Panc1 (cell line): ENCODE results near the gene TMCO1. TPM values are rescaled to one million over a fixed set of nuclear protein-coding genes. Genes with fewer than 3 reads are reported as not detected.

Experiments used
- ATAC-seq: fragments of 200-7000 bp; cut with Tn5 transposase; 2 replicates; pipeline ENCODE4 v1.9.1; 2020; ENCODE audit warnings: mild to moderate bottlenecking, moderate library complexity
- BruUV-seq: library from RNA; stranded (reverse); fragments of 400-500 nt; replicated peaks from 2 replicates; lab custom pipeline; 2021; lab: Mats Ljungman, UMichigan
- CTCF ChIA-PET: fragments of 300-600 bp; sonication (Branson Sonifier 250); formaldehyde crosslinking; loops from one replicate; lab custom pipeline; 2022; ENCODE audit warnings: antibody characterized with exemption; lab: Charles Lee
- POLR2A ChIA-PET: fragments of 300-600 bp; sonication (Branson Sonifier 250); formaldehyde crosslinking; loops from one replicate; lab custom pipeline; 2022; ENCODE audit warnings: antibody characterized with exemption; lab: Charles Lee
- DNase-seq: peaks from one replicate; pipeline ENCODE4 v3.0.0-alpha.2; 2010; ENCODE audit warnings: low read depth, low spot score
- H3K27ac ChIP-seq: 2 replicates; pipeline ENCODE4 v1.5.1; 2011; ENCODE audit warnings: mild to moderate bottlenecking, low read length, inconsistent platforms
- H3K27me3 ChIP-seq: fragments of 200-500 bp; sonication (Bioruptor generic); 2 replicates; pipeline ENCODE4 v1.6.0; 2014; ENCODE audit warnings: low read length, inconsistent platforms; ENCODE audit not compliant: control insufficient read depth, insufficient read depth
- H3K36me3 ChIP-seq: fragments of 200-500 bp; sonication (Bioruptor generic); 2 replicates; pipeline ENCODE4 v1.5.1; 2014; ENCODE audit warnings: inconsistent platforms, mild to moderate bottlenecking, low read length, moderate library complexity; ENCODE audit not compliant: control insufficient read depth, insufficient read depth
- H3K4me1 ChIP-seq: 2 replicates; pipeline ENCODE4 v1.5.1; 2011; ENCODE audit warnings: inconsistent platforms, mild to moderate bottlenecking, low read length, moderate library complexity; ENCODE audit not compliant: control insufficient read depth, insufficient read depth
- H3K4me3 ChIP-seq, 2 experiments: 2 replicates each; pipeline ENCODE4 v1.5.1; 2011 to 2012; ENCODE audit warnings: low read depth in 2 of 2, low read length in 2 of 2, mild to moderate bottlenecking in 2 of 2, inconsistent platforms in 1 of 2, moderate library complexity in 1 of 2
- H3K9me3 ChIP-seq: fragments of 200-500 bp; sonication (Bioruptor generic); 2 replicates; pipeline ENCODE4 v1.5.1; 2014; ENCODE audit warnings: low read depth, mild to moderate bottlenecking, inconsistent platforms, low read length, moderate library complexity; ENCODE audit not compliant: control insufficient read depth, insufficient read depth
- POLR2AphosphoS5 ChIP-seq: IDR thresholded peaks from 2 replicates; pipeline ENCODE4 v1.6.1; 2012; ENCODE audit warnings: mild to moderate bottlenecking, low read depth, low read length, moderate library complexity
- SIN3A ChIP-seq: IDR thresholded peaks from 2 replicates; pipeline ENCODE4 v1.6.1; 2012; ENCODE audit warnings: low read depth, mild to moderate bottlenecking, low read length, moderate library complexity, borderline replicate concordance; ENCODE audit not compliant: insufficient read depth
- TCF7L2 ChIP-seq: IDR thresholded peaks from 2 replicates; pipeline ENCODE4 v1.6.1; 2011; ENCODE audit warnings: mild to moderate bottlenecking, low read depth, low read length, inconsistent platforms
- in situ Hi-C: cut with HindIII; loops from 2 replicates; pipeline ENCODE4 v1.10.0; 2016; ENCODE audit warnings: low sequenced_read_pairs, low pct_unique_long_range_greater_than_20kb
- intact Hi-C: fragments of 100-400 bp; cut with micrococcal nuclease; formaldehyde crosslinking; loops from one replicate; pipeline ENCODE4 v1.10.0; 2022; ENCODE audit not compliant: unreplicated experiment
- total RNA-seq: library from RNA; stranded (reverse); gene quantifications from one replicate; pipeline ENCODE4 v1.2.1, GENCODE V29; 2021; ENCODE audit not compliant: unreplicated experiment
- TF ChIP-seq, protein P1 (sequence below): fragments of 450-650 bp; IDR thresholded peaks from 2 replicates; pipeline ENCODE4 v1.5.1; 2017; ENCODE audit warnings: mild to moderate bottlenecking
- TF ChIP-seq, protein P2 (sequence below), 2 experiments: IDR thresholded peaks; 2 replicates each; pipeline ENCODE4 v1.6.1; 2011 to 2012; ENCODE audit warnings: low read depth in 2 of 2, control low read depth in 1 of 2, low read length in 1 of 2, mild to moderate bottlenecking in 1 of 2, moderate library complexity in 1 of 2; ENCODE audit not compliant: insufficient read depth in 1 of 2

The TMCO1 gene
- total RNA-seq, 1 experiment from 2014 or later: 103 TPM

DNA sequence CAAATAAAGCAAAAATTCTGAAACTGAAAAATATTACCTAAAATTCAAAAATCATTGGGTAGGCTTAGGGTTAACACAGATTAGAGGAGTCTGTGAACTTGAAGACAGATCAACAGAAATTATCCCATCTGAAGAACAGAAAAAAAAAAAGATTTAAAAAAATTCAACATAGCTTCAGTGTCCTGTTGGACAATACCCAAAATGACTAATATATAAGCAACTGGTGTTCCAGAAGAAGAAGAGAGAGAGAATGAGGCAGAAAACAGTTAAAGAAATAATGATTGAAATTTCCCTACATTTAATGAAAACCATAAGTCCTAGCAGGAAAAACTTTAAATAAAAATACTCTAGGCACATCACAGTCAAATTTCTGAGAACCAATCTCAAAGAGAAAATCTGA, 31.5 kb downstream of the TMCO1 start:
- H3K36me3 ChIP-seq: peaks cover 8% of the 10 kb centered on the region; the same call in 1 of the 2 replicates
- intact Hi-C loops (no loop called here), in situ Hi-C loops (no loop called here)
- TF ChIP-seq, protein P1, sequence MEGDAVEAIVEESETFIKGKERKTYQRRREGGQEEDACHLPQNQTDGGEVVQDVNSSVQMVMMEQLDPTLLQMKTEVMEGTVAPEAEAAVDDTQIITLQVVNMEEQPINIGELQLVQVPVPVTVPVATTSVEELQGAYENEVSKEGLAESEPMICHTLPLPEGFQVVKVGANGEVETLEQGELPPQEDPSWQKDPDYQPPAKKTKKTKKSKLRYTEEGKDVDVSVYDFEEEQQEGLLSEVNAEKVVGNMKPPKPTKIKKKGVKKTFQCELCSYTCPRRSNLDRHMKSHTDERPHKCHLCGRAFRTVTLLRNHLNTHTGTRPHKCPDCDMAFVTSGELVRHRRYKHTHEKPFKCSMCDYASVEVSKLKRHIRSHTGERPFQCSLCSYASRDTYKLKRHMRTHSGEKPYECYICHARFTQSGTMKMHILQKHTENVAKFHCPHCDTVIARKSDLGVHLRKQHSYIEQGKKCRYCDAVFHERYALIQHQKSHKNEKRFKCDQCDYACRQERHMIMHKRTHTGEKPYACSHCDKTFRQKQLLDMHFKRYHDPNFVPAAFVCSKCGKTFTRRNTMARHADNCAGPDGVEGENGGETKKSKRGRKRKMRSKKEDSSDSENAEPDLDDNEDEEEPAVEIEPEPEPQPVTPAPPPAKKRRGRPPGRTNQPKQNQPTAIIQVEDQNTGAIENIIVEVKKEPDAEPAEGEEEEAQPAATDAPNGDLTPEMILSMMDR: no peak
- no peak for TF ChIP-seq TCF7L2
- TF ChIP-seq POLR2AphosphoS5: no peak
- no peak for TF ChIP-seq SIN3A
- TF ChIP-seq, protein P2, sequence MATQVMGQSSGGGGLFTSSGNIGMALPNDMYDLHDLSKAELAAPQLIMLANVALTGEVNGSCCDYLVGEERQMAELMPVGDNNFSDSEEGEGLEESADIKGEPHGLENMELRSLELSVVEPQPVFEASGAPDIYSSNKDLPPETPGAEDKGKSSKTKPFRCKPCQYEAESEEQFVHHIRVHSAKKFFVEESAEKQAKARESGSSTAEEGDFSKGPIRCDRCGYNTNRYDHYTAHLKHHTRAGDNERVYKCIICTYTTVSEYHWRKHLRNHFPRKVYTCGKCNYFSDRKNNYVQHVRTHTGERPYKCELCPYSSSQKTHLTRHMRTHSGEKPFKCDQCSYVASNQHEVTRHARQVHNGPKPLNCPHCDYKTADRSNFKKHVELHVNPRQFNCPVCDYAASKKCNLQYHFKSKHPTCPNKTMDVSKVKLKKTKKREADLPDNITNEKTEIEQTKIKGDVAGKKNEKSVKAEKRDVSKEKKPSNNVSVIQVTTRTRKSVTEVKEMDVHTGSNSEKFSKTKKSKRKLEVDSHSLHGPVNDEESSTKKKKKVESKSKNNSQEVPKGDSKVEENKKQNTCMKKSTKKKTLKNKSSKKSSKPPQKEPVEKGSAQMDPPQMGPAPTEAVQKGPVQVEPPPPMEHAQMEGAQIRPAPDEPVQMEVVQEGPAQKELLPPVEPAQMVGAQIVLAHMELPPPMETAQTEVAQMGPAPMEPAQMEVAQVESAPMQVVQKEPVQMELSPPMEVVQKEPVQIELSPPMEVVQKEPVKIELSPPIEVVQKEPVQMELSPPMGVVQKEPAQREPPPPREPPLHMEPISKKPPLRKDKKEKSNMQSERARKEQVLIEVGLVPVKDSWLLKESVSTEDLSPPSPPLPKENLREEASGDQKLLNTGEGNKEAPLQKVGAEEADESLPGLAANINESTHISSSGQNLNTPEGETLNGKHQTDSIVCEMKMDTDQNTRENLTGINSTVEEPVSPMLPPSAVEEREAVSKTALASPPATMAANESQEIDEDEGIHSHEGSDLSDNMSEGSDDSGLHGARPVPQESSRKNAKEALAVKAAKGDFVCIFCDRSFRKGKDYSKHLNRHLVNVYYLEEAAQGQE (IDR thresholded peaks at IDR 0.05; ENCODE audit: insufficient read depth in 1 of 2, low read depth in 2 of 2, low read length in 1 of 2): no peak
- ChIA-PET CTCF (interaction anchor here (0.6 kb wide), 1 partner anchor 18 kb away, joined by 3 read pairs; no protein-coding TSS in a partner anchor), POLR2A (no interaction called here)
- DNase-seq: no peak
- no peak overlapping the region for H3K4me3 ChIP-seq
- no peak for ATAC-seq
- no TSS peak for BruUV-seq
- no peaks in the 10 kb centered on the region for H3K4me1 ChIP-seq
- H3K27me3 ChIP-seq: no peaks in the 10 kb centered on the region
- no peak overlapping the region for H3K27ac ChIP-seq
- no peaks in the 10 kb centered on the region for H3K9me3 ChIP-seq

DNA sequence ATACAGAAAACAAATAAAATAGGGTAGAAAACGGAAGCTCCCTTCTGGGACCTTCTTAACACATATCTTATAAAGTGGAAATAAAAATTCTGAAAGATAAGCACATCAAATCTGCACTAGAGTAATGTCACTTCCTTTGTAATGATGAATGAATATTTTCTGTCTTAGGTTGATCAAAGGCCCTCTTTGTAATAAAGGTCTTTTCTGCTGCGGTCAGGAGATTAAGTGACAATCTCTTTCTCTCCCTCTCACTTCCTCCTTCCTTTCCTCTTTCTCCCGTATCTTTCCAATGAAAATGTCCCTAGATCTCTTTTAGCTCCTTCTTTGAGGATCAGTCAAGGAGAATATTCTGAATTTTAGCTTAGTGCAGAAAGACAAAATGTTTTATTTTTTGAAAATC, 33.8 kb downstream of the TMCO1 start:
- H3K4me1 ChIP-seq: no peaks in the 10 kb centered on the region
- intact Hi-C loops (no loop called here), in situ Hi-C loops (no loop called here)
- no peaks in the 10 kb centered on the region for H3K36me3 ChIP-seq
- H3K27ac ChIP-seq: no peak overlapping the region
- TF ChIP-seq TCF7L2: no peak
- TF ChIP-seq, protein P1: no peak
- TF ChIP-seq, protein P2 (IDR thresholded peaks at IDR 0.05; ENCODE audit: insufficient read depth in 1 of 2, low read depth in 2 of 2, low read length in 1 of 2): no peak
- no peak for TF ChIP-seq POLR2AphosphoS5
- no peak for TF ChIP-seq SIN3A
- ChIA-PET CTCF (no interaction called here), POLR2A (interaction anchor here (0.7 kb wide), 1 partner anchor 21 kb away, joined by 6 read pairs; no protein-coding TSS in a partner anchor)
- ATAC-seq (no peak), DNase-seq (no peak)
- no TSS peak for BruUV-seq
- no peak overlapping the region for H3K4me3 ChIP-seq
- no peaks in the 10 kb centered on the region for H3K9me3 ChIP-seq
- no peaks in the 10 kb centered on the region for H3K27me3 ChIP-seq
